ENCODE measurements around the gene MPL.

- TF ChIP-seq POLR2AphosphoS5 (IDR thresholded peaks at IDR 0.05; ENCODE audit: borderline replicate concordance, low read depth, low read length) (no peak), EZH2 (IDR thresholded peaks at IDR 0.05) (no peak), FOXP2 (optimal IDR thresholded peaks at IDR 0.05; ENCODE audit: control extremely low read depth, extremely low read length, insufficient read depth) (no peak)
These were observed 39.6 kb upstream of the MPL start for GRCh38 chr1:43298055-43298454.

All from SK-N-MC (cell line).